Muscle layer of duodenum (tissue), 2 donors: ENCODE measurements around the gene ITM2B.
A peak's percentile ranks its signal among the peaks of the same experiment; 100 is the strongest.
"Not testable (repeated sequence)": the region's sequence is repeated elsewhere in the genome, so short reads cannot be mapped to it uniquely, and the experiment has no call there.

Experiments
- H3K27ac ChIP-seq: one replicate; pipeline ENCODE4 v1.7.0; 2013; ENCODE audit warnings: mild to moderate bottlenecking, low read length
- H3K27me3 ChIP-seq: one replicate; pipeline ENCODE4 v1.7.0; 2013; ENCODE audit warnings: low read depth, mild to moderate bottlenecking, control low read depth, low read length
- H3K36me3 ChIP-seq, 2 donors: one replicate each; pipeline ENCODE4 v1.7.0; 2013; ENCODE audit warnings: low read length in 2 of 2, control low read depth in 1 of 2, mild to moderate bottlenecking in 1 of 2; ENCODE audit not compliant: insufficient read depth in 2 of 2, control insufficient read depth in 1 of 2
- H3K4me1 ChIP-seq, 2 donors: one replicate each; pipeline ENCODE4 v1.7.0; 2013; ENCODE audit warnings: low read length in 2 of 2, mild to moderate bottlenecking in 2 of 2, control low read depth in 1 of 2, moderate library complexity in 1 of 2; ENCODE audit not compliant: insufficient read depth in 2 of 2, control insufficient read depth in 1 of 2
- H3K4me3 ChIP-seq, 2 donors: one replicate each; pipeline ENCODE4 v1.7.0; 2013; ENCODE audit warnings: low read length in 2 of 2, low read depth in 1 of 2, mild to moderate bottlenecking in 1 of 2
- H3K9me3 ChIP-seq, 2 donors: one replicate each; pipeline ENCODE4 v1.7.0; 2013; ENCODE audit warnings: low read length in 2 of 2, control low read depth in 1 of 2, mild to moderate bottlenecking in 1 of 2; ENCODE audit not compliant: control insufficient read depth in 1 of 2
- donor health status: healthy.

Gene ITM2B

GRCh38 chr13:48207207-48207606 lies 25.8 kb upstream of the ITM2B start:
- not testable (repeated sequence) for H3K4me1 ChIP-seq

GRCh38 chr13:48210178-48210577 lies 22.8 kb upstream of the ITM2B start:
- H3K27me3 ChIP-seq = no peaks in the 10 kb centered on the region
- H3K9me3 ChIP-seq = peaks cover 0 to 4% of the 10 kb centered on the region in 2 donors
- H3K4me3 ChIP-seq = no peak overlapping the region
- H3K36me3 ChIP-seq = no peaks in the 10 kb centered on the region
- H3K27ac ChIP-seq = no peak overlapping the region
- no peaks in the 10 kb centered on the region for H3K4me1 ChIP-seq

More at GRCh38 chr13:48207207-48207606, 25.8 kb upstream of the ITM2B start:
- H3K27ac ChIP-seq, H3K4me3 ChIP-seq, H3K36me3 ChIP-seq, H3K27me3 ChIP-seq, H3K9me3 ChIP-seq: not testable (repeated sequence)

- Histone ChIP-seq H3K4me1 (no peaks in the 10 kb centered on the region), H3K27me3 (no peaks in the 10 kb centered on the region), H3K9me3 (no peaks in the 10 kb centered on the region), H3K27ac (no peak overlapping the region), H3K36me3 (no peaks in the 10 kb centered on the region), H3K4me3 (no peak overlapping the region)
These were observed 18.4 kb upstream of the ITM2B start for GRCh38 chr13:48214519-48215121.

- not testable (repeated sequence) for H3K27ac ChIP-seq, H3K9me3 ChIP-seq, H3K4me3 ChIP-seq, H3K27me3 ChIP-seq, H3K36me3 ChIP-seq, H3K4me1 ChIP-seq
These were observed 17.3 kb upstream of the ITM2B start for GRCh38 chr13:48215511-48216203.

GRCh38 chr13:48216204-48216711 lies 16.7 kb upstream of the ITM2B start:
- Histone ChIP-seq H3K27me3 (no peaks in the 10 kb centered on the region), H3K27ac (no peak overlapping the region), H3K4me1 (peaks cover 0 to 4% of the 10 kb centered on the region in 2 donors), H3K9me3 (no peaks in the 10 kb centered on the region), H3K4me3 (no peak overlapping the region), H3K36me3 (no peaks in the 10 kb centered on the region)

GRCh38 chr13:48220592-48220980 lies 12.4 kb upstream of the ITM2B start:
- H3K9me3 ChIP-seq = no peaks in the 10 kb centered on the region
- H3K36me3 ChIP-seq = no peaks in the 10 kb centered on the region
- peak overlapping the region; percentile 90 for H3K27ac ChIP-seq
- H3K4me3 ChIP-seq = no peak overlapping the region
- H3K27me3 ChIP-seq = no peaks in the 10 kb centered on the region
- H3K4me1 ChIP-seq = peaks cover 0 to 14% of the 10 kb centered on the region in 2 donors

GRCh38 chr13:48220981-48221685 lies 11.9 kb upstream of the ITM2B start:
- Histone ChIP-seq H3K9me3 (no peaks in the 10 kb centered on the region), H3K4me1 (peaks cover 0 to 14% of the 10 kb centered on the region in 2 donors), H3K27ac (peak overlapping the region; percentile 90), H3K4me3 (no peak overlapping the region), H3K27me3 (no peaks in the 10 kb centered on the region), H3K36me3 (no peaks in the 10 kb centered on the region)

GRCh38 chr13:48221686-48222187 lies 11.3 kb upstream of the ITM2B start:
- no peaks in the 10 kb centered on the region for H3K36me3 ChIP-seq
- H3K27ac ChIP-seq = peak overlapping the region; percentile 90
- no peaks in the 10 kb centered on the region for H3K27me3 ChIP-seq
- H3K4me1 ChIP-seq = peaks cover 0 to 14% of the 10 kb centered on the region in 2 donors
- no peaks in the 10 kb centered on the region for H3K9me3 ChIP-seq
- H3K4me3 ChIP-seq = peak overlapping the region in 1 of 2 donors; percentile 45

GRCh38 chr13:48222358-48223301 lies 10.4 kb upstream of the ITM2B start:
- peak overlapping the region; percentile 45 to 63 for H3K4me3 ChIP-seq
- H3K4me1 ChIP-seq = peaks cover 0 to 14% of the 10 kb centered on the region in 2 donors

GRCh38 chr13:48224701-48225100 lies 8.3 kb upstream of the ITM2B start:
- H3K36me3 ChIP-seq = no peaks in the 10 kb centered on the region
- H3K4me1 ChIP-seq = peaks cover 0 to 14% of the 10 kb centered on the region in 2 donors
- H3K9me3 ChIP-seq = no peaks in the 10 kb centered on the region
- H3K4me3 ChIP-seq = no peak overlapping the region
- H3K27ac ChIP-seq = no peak overlapping the region
- H3K27me3 ChIP-seq = no peaks in the 10 kb centered on the region

More at GRCh38 chr13:48222358-48223301, 10.4 kb upstream of the ITM2B start:
- no peaks in the 10 kb centered on the region for H3K9me3 ChIP-seq
- no peaks in the 10 kb centered on the region for H3K36me3 ChIP-seq
- no peaks in the 10 kb centered on the region for H3K27me3 ChIP-seq
- H3K27ac ChIP-seq = peak overlapping the region; percentile 90
